Right renal pelvis (tissue), 4 donors: ENCODE measurements around the gene EDEM3. TPM values are rescaled to one million over a fixed set of nuclear protein-coding genes. Genes with fewer than 3 reads are reported as not detected.

Experiments
- DNase-seq, 4 donors: peaks; one replicate each; pipeline ENCODE4 v3.0.0-alpha.2; 2013; ENCODE audit warnings: low read depth in 4 of 4, low spot score in 3 of 4, missing footprints in 1 of 4
- polyA plus RNA-seq, 4 donors: library from polyadenylated mRNA; unstranded; fragments of 120-200 nt; gene quantifications; one replicate each; pipeline ENCODE4 v1.2.1, GENCODE V29; 2013; ENCODE audit not compliant: insufficient read length in 4 of 4

EDEM3 gene
- polyA plus RNA-seq, 4 donors, result 32.3 to 40.3 (median 38.3) TPM

- no peak for DNase-seq
Observed at GRCh38 chr1:184646178-184646701, 108.4 kb downstream of the EDEM3 start.

DNA sequence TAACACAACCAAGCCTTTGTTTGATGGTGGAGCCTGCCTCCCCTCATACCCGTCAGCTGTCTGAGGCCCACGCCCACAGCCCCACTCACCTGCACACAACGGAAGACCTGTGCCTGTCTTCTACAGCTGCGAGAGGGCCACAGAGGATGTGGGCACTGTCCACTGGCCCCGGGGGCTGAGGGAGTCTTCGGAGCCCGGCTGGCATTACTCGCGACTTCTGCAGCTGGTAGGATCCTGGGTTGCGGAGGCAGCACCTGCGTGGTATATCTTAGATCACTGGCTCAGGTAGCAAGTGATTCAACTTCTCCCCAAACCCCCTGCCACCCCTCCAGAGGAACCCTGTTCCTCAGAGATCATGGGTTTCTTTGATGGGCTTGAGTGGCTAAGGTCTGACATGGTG lies 109.9 kb downstream of the EDEM3 start:
- DNase-seq, result no peak

- DNase-seq, result no peak
Observed at GRCh38 chr1:184643661-184644060, 111.0 kb downstream of the EDEM3 start.

DNA sequence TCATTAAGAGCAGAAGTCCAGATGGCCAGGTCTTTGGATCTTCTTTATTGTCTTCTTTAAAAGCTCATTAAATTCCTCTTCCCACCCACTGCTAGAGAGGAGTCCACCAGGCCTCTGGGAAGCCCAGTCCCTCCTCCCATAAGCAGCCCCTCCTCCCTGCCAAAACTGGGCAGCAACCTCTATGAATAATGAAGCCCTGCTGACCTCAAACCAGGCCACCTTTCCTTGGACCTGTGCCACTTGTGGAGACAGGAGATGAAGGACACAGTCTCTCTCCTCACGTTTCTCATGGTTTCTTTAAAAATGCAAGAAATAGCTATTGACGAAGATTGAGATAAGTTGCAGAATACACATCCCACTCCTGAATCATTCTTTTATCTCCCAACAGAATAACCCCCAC lies 112.8 kb downstream of the EDEM3 start:
- no peak for DNase-seq

- no peak for DNase-seq
Observed at GRCh38 chr1:184640505-184640904, 114.2 kb downstream of the EDEM3 start.

Other genes starting within 250 kb of the EDEM3 start
- 1 to 10 TPM; 2.7 to 4.5 (median 3.9) TPM for gene NIBAN1, start 219.7 kb upstream of the EDEM3 start, polyA plus RNA-seq